Measurements from ENCODE around the gene CFD. TPM values are rescaled to one million over a fixed set of nuclear protein-coding genes. Genes with fewer than 3 reads are reported as not detected.
"Not testable (repeated sequence)": the region's sequence is repeated elsewhere in the genome, so short reads cannot be mapped to it uniquely, and the experiment has no call there.

The CFD gene
- total RNA-seq, 1 donor from 2014 or later = 405 TPM

DNA sequence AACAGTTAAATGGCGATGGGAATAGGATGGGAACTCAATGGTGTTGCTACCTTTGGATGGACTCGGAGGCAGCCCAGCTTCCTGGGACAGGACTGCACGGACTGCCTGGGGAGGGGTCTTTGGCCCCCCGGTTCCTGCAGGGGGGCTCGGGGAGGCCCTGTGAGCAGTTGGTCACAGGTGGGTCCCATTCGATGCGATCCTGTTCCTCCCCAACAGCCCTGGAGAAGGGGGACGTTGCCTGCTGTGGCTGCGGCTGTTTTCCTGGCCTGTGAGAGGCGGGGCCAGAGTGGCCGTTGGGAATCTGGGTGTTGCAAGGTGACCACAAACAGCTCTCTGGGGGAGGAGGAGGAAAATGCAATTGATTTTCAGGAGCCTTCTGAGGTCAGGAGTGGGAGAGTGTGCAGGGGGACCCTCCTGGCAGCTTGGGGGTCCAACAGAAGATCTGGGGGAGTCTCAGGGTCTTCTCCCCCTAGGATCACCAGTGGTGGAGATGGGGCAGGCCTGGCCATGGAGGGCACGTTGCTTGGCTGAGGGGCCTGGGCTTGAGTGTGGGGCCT is 35.8 kb upstream of the CFD start:
- intact Hi-C loops (cut with DNase I) = no loop called here
- no peak for DNase-seq (ENCODE audit: low spot score)

DNA sequence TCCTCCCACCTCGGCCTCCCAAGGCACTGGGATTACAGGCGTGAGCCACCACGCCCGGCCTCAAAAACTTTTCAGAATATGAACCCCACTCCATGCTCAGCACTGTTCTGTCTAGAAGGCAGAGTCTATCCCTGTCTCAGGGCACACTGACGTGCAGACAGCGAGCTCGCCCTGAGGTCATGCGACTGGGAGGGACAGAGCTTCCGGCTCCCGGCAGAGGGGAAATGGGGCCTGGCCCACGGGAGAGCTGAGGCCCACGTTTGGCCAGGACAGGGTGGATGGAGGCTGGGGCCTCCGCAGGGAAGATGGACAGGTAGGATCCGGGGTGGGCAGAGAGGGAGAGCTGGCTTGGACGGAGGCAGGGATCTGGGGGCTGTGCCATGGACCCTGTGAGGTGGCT is 34.6 kb upstream of the CFD start:
- DNase-seq (ENCODE audit: low spot score) = no peak
- peak; percentile 27 for ATAC-seq

More for the DNA sequence above, 35.8 kb upstream of the CFD start:
- ATAC-seq = no peak

DNA sequence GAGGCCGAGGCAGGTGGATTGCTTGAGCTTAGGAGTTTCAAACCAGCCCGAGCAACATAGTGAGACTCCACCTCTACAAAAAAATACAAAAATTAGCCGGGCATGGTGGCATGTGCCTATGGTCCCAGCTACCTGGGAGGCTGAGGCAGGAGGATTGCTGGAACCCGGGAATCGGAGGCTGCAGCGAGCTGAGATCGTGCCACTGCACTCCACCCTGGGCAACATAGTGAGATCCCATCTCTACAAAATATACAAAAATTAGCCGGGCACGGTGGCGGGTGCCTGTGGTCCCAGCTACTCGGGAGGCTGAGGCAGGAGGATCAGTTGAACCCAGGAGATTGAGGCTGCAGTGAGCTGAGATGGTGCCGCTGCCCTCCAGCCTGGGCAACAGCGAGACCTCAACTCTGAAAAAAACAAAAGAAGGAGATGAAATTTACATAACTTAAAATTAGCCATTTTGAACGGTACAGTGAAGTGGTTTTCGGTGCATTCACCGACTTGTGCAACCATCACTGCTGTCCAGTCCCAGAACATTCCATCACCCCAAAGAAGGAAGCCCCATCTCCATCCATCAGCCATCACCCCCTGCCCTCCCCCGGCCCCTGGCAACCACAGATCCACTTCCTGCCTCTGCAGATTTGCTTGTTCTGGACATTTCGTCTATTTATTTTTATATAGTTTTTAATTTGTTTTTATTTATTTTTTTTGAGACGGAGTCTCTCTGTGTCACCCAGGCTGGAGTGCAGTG is 33.4 kb upstream of the CFD start:
- ATAC-seq (no peak), DNase-seq (ENCODE audit: low spot score) (no peak)
- intact Hi-C loops (cut with DNase I) = no loop called here

More for the DNA sequence above, 34.6 kb upstream of the CFD start:
- intact Hi-C loops (cut with DNase I) = no loop called here

DNA sequence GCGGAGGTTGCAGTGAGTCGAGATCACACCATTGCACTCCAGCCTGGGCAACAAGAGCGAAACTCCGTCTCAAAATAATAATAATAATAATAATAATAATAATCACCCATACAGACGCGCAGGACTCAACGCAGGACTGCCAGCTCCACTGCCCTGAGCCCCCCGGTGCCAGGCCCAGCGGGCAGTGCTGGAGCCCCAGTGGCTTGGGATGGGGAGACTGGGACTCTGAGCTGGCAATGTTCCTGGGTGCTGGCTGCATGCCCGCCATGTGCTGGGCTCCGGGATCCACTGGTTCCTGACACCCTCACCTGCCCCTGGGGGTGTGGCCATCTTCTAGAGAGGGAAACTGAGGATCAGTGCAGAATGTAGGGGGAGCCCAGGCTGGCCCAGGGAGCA is 32.2 kb upstream of the CFD start:
- intact Hi-C loops (cut with DNase I) = no loop called here
- ATAC-seq (no peak), DNase-seq (ENCODE audit: low spot score) (no peak)

DNA sequence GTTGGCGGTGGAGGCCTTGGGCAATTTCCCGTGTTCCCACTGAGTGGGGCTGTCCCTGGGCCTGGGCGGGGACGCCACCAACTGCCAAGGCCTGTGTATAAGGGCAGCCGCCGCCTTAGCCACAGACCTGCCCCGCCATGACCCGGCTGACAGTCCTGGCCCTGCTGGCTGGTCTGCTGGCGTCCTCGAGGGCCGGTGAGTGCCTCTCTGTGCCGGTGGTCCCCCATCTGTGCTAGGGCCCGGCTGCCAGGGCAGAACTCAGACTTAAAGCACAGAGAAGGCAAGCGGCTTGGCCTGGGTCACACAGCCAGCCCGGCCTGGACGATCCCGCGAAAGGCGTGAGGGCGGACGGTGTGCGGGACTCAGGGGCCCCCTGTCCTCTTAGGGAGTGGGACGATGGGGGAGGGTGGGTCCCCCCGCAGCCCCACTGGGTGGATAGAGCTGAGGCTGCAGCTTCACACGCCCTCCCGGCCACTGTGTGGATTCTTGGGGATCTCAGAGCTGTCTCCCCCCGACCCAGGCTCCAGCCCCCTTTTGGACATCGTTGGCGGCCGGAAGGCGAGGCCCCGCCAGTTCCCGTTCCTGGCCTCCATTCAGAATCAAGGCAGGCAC is 31.6 kb upstream of the CFD start, which contains the start of gene AZU1:
Gene AZU1, plus strand, starts transcription at position 128 of the 612 bp plus-strand sequence. Its CDS starts 10 bp downstream, at position 138.
- ATAC-seq = no peak
- intact Hi-C loops (cut with DNase I) = no loop called here
- DNase-seq (ENCODE audit: low spot score) = no peak

DNA sequence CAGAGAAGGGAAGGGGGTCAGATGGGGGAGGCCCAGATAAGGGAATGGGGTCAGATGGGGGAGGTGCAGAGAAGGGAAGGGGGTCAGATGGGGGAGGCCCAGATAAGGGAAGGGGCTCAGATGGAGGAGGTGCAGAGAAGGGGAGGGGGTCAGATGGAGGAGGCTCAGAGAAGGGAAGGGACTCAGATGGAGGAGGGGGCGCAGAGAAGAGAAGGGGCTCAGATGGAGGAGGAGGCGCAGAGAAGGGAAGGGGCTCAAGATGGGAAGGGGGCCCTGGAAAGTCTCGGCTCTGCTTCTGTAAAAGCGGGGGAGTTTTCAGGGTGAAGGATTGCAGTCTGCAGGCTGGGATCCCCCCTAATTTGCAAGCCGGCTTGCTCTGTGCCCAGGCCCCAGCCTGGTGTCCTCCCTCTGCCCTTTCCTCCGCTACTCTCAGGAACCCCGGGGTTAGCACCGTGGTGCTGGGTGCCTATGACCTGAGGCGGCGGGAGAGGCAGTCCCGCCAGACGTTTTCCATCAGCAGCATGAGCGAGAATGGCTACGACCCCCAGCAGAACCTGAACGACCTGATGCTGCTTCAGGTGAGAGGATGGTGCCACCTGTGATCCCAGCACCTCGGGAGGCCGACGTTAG is 30.2 kb upstream of the CFD start:
- no peak for DNase-seq (ENCODE audit: low spot score)
- ATAC-seq = no peak
- intact Hi-C loops (cut with DNase I) = no loop called here

DNA sequence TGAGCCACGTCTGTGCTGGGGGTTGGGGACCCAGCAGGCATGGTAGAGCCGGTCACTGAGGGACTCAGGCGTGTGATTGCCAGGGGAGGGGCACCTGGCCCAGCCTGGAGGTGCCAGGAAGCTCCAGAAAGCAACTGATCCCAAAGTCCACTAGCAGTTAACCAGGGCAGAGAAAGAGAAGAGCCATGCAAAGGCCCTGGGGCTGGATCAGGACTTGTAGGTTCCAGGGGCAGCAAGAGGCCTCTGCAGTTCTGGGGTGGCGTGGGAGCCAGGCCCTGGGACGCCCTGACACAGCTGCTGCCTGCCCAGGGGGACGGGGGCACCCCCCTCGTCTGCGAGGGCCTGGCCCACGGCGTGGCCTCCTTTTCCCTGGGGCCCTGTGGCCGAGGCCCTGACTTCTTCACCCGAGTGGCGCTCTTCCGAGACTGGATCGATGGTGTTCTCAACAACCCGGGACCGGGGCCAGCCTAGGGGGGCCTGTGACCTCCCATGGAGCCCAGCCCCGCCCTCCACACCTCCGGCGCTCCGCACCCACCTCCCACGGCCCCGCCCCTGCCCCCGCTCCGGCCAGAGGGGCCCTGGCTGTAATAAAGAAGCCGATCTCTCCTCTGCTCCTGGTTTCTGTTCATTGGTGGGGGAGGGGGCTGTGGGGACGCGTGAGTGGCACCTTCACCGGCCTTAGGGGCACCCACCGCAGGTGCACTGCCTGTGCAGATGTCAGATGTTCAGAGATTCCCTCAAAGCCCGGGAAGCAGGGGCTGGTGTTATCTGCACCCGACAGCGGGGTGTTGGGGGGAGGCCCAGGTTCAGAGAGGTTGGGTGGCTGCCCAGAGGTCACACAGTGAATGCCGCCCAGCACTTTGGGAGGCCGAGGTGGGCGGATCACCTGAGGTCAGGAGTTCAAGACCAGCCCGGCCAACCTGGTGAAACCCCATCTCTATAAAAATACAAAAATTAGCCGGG is 27.8 kb upstream of the CFD start:
- intact Hi-C loops (cut with DNase I) = no loop called here
- peak; percentile 18 for ATAC-seq

DNA sequence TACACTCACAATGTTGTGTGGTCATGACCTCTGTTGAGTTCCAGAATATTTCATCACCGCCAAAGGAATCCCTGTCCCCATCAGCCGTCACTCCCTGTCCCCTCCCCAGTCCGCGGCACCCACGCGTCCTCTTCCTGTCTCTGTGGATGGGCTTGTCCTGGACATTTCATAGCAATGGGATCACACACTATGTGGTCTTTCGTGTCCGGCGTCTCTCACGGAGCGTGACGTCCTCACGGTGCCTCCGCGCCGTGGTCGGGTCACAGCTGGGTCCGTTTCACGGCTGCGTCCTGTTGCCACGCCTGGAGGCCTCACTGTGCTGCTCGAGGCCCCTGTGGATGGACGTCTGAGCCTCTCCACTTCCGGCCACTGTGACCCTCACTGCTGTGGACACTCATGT is 25.2 kb upstream of the CFD start:
- intact Hi-C loops (cut with DNase I) = no loop called here
- ATAC-seq = no peak
- DNase-seq (ENCODE audit: low spot score) = no peak

More for the DNA sequence above, 27.8 kb upstream of the CFD start:
- no peak for DNase-seq (ENCODE audit: low spot score)

DNA sequence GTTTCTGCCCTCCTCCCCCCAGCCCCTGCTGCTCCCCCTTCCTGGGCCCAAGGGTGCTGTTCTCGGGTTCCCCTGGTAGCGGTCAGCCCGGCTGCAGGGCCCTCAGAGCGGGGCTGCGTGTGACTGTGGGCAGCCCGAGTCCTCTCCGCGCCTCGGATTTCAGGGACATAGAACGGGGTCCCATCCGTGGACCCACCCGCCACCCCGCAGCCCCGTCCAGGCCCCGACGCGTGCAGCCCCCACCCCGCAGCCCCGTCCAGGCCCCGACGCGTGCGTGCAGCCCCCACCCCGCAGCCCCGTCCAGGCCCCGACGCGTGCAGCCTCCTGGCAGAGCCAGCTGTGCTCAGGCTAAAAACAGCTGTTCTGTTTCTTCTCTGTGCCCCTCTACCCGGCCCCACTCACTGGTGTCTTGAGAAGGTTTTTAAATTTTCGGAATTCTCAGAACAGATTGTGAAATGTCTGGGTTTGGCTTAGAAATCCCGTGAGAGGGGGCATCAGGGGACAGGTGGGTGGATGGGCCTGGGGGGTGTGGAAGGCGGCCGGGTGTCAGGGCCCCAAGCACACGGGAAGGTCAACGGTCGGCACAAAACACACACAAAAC is 24.2 kb upstream of the CFD start:
- no peak for DNase-seq (ENCODE audit: low spot score)
- peak; percentile 61 for ATAC-seq
- intact Hi-C loops (cut with DNase I) = no loop called here

DNA sequence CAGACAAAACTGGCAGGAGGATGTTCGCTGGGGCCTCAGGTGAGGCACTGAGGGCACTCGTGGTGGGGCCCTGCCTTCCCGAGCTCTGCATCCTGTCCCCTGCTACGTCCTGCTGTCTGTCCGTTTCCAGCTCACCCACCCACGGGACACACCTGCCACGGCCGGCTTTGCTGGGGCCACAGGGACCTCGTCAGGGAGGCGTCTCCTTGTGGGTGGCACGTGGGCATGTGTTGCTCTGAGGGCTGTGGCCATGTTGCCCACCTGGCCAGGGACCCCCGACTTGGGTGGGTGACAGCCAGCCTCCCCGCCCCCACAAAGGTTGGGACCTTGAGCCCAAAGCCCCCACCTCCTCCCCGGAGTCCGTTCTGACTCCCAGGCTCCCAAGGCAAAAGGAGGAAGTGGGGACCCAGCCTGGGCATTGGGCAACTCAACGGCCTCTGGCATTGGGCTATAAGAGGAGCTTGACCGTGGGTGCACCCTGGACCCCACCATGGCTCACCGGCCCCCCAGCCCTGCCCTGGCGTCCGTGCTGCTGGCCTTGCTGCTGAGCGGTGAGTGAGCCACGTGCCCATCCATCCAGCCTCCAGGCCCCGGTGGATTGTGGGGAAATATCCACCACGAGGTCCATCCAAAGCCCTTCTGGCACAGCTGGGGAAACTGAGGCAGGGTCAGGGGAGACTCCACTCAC is 18.8 kb upstream of the CFD start, which contains the start of gene PRTN3:
Gene PRTN3, plus strand, starts transcription at position 481 of the 688 bp plus-strand sequence. Its CDS starts 10 bp downstream, at position 491.
- no peak for DNase-seq (ENCODE audit: low spot score)
- intact Hi-C loops (cut with DNase I) = no loop called here
- no peak for ATAC-seq

DNA sequence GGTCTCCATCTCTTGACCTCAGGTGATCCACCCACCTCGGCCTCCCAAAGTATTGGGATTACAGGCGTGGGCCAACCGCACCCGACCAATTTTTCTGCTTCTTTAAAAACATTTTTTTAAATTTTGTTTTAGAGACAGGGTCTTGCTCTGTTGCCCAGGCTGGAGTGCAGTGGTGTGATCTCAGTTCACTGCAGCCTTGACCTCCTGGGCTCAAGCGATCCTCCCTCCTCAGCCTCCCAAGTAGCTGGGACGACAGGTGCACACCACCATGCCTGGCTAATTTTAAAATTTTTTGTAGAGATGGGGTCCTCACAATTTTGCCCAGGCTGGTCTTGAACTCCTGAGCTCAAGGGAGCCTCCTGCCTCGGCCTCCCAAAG is 16.7 kb upstream of the CFD start:
- ATAC-seq; intact Hi-C loops (cut with DNase I); DNase-seq (ENCODE audit: low spot score): not testable (repeated sequence)

DNA sequence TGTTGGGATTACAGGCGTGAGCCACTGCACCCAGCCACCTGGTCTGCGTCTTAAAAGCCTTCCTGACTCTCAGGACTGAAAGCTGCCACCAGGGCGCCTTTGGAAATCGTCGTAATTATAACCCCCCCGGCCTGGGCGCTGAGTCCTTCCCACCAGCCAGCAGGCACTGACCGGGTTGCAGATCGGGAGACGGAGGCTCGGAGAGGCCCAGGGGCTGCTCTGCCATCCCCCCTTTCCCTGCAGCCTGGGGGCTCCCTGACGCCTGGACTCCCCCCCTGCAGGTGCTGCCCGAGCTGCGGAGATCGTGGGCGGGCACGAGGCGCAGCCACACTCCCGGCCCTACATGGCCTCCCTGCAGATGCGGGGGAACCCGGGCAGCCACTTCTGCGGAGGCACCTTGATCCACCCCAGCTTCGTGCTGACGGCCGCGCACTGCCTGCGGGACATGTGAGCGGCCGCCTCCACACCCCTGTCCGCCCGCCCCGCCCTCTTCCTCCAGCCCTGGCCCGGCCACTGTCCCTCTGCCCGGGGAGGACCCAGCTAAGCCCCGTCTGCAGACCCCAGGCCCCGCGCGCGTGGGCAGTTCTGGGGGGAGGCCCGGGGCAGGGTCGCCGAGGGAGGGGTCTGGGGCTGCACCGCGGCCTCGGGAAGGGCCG is 16.2 kb upstream of the CFD start:
- ATAC-seq (peak; percentile 40), DNase-seq (ENCODE audit: low spot score) (peak; percentile 72)
- intact Hi-C loops (cut with DNase I) = no loop called here

DNA sequence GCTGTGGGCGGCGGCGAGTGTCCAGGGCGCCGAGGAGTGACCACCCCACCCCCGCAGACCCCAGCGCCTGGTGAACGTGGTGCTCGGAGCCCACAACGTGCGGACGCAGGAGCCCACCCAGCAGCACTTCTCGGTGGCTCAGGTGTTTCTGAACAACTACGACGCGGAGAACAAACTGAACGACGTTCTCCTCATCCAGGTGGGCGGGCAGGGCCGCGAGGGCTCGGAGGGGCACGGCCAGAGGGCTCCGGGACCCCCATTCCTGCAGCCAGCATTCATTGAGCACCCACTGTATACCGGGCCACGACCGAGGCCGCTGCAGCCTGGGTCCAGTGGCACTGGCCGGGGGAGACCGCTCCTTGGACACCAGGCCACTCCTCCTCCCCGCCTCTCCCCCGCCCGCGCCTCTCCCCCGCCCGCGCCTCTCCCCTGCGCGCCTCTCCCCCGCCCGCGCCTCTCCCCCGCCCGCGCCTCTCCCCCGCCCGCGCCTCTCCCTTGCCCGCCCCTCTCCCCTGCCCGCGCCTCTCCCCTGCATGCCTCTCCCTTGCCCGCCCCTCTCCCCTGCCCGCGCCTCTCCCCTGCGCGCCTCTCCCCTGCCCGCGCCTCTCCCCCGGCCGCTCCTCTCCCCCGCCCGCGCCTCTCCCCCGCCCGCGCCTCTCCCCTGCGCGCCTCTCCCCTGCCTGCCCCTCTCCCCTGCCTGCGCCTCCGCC is 15.5 kb upstream of the CFD start:
- DNase-seq (ENCODE audit: low spot score) = no peak
- ATAC-seq = no peak
- intact Hi-C loops (cut with DNase I) = no loop called here

DNA sequence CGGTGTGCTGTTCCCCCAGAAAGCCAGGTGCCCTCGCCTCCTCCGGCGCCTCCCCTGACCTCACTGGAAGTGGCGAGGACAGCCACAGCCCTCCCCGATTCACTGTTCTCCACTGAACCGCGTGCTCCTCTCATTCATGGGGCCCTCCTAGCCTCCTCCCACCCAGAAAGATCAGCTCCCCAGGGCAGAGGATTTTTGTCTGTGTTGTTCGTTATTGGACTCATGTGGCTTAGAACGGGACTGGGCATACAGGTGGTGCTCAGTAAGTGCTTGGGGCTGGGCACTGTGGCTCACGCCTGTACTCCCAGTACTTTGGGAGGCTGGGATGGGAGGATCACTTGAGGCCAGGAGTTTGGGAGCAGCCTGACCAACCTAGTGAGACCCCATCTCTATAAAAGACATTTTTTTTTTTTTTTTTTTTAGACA is 14.9 kb upstream of the CFD start:
- no peak for DNase-seq (ENCODE audit: low spot score)
- intact Hi-C loops (cut with DNase I) = no loop called here
- ATAC-seq = peak; percentile 31

DNA sequence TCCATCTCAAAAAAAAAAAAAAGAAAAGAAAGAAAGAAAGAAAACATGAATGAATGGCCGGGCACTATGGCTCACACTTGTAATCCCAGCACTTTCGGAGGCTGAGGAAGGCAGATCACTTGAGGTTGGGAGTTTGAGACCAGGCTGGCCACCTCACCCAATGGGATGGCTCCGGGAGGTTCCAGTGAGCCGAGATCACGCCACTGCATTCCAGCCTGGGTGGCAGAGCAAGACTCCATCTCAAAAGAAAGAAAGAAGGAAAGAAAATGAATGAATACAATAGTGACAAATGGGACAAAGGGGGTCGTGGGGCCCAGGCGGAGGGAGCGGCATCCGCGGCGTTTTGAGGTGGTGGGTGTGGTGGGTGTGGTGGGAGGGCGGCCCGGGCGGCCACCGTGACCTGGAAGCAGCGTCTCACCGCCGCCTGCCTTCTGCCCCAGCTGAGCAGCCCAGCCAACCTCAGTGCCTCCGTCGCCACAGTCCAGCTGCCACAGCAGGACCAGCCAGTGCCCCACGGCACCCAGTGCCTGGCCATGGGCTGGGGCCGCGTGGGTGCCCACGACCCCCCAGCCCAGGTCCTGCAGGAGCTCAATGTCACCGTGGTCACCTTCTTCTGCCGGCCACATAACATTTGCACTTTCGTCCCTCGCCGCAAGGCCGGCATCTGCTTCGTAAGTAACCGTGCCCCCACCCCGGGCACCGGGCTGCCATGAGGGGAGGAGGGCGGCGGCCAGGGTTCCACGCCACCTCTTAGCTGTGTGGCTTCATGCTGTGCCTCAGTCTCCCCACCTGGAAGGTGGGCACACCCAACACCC is 13.6 kb upstream of the CFD start:
- intact Hi-C loops (cut with DNase I) = no loop called here
- no peak for DNase-seq (ENCODE audit: low spot score)
- ATAC-seq = no peak

DNA sequence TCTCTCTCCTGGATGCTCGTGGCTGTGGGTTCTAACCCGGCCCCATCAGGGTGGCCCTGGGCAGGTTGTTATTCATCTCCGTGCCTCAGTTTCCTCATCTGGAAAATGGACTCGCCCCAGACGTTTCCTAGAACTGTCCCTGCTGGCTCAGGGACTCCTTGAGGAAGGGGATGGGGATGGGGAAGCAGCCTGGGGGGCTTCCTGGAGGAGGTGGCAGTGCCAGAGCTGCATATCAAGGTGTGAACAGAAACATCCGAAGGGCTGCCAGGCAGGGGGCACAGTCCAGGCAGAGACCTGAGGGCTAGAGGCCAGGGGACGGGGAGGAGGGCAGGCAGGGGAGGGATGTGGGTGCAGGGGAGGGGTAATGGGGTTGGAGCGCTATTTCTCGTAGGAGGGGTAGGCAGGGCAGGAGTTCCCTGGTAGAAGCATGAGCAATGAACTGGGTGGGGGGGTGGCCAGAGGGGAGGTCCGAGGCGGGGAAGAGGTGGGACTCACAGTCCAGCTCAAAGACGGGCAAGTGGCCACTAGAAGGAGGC is 11.0 kb upstream of the CFD start:
- intact Hi-C loops (cut with DNase I) = no loop called here
- ATAC-seq = no peak
- DNase-seq (ENCODE audit: low spot score) = no peak
